A549 (cell line): ENCODE data around the gene PPP2R2C. TPM values are rescaled to one million over a fixed set of nuclear protein-coding genes. Genes with fewer than 3 reads are reported as not detected.

Experiments
- ATAC-seq, 2 experiments: fragments of 200-7000 bp in 1 of 2; fragments of >200 bp in 1 of 2; cut with Nextera tagmentation in 1 of 2; cut with Tn5 transposase in 1 of 2; 3 replicates each; pipeline versions ENCODE4 v1.8.0 to v1.9.1; 2018 to 2020; ENCODE audit warnings: mild to moderate bottlenecking in 1 of 2, moderate library complexity in 1 of 2
- CTCF ChIA-PET: fragments of 300-600 bp; sonication (Branson Sonifier 250); formaldehyde crosslinking; extraction: SDS; loops from one replicate; lab custom pipeline; 2021; ENCODE audit warnings: antibody characterized with exemption, inconsistent platforms; lab: Yijun Ruan, JAX
- POLR2A ChIA-PET: fragments of 350-600 bp; formaldehyde crosslinking; extraction: SDS; loops from one replicate; lab custom pipeline; 2021; ENCODE audit warnings: antibody characterized with exemption, inconsistent platforms; lab: Yijun Ruan, JAX
- DNase-seq, 2 experiments: peaks; one replicate each; pipeline versions ENCODE4 v3.0.0 to v3.0.0-alpha.2; 2011 to 2016; ENCODE audit warnings: low read depth in 1 of 2, low spot score in 1 of 2
- FAIRE-seq: peaks from 2 replicates; lab custom pipeline; 2011; peaks lifted over from hg19 to GRCh38; lab: Jason Lieb, UNC
- H3K27ac ChIP-seq, 2 experiments: fragments of >200 bp; sonication (Bioruptor Twin); formaldehyde crosslinking; 3 replicates each; pipeline ENCODE4 v1.5.1; 2016 to 2017
- H3K4me1 ChIP-seq: fragments of >200 bp; sonication (Bioruptor Twin); formaldehyde crosslinking; 3 replicates; pipeline ENCODE4 v1.6.1; 2016
- H3K4me2 ChIP-seq: fragments of >200 bp; sonication (Bioruptor Twin); formaldehyde crosslinking; 3 replicates; pipeline ENCODE4 v1.6.1; 2016
- H3K4me3 ChIP-seq: fragments of >200 bp; sonication (Bioruptor Twin); formaldehyde crosslinking; 3 replicates; pipeline ENCODE4 v1.5.1; 2016
- H3K9me3 ChIP-seq: fragments of >200 bp; sonication (Bioruptor Twin); formaldehyde crosslinking; 3 replicates; pipeline ENCODE4 v1.6.1; 2016
- BCL3 ChIP-seq: fragments of >200 bp; sonication (Bioruptor Twin); formaldehyde crosslinking; IDR thresholded peaks from 3 replicates; pipeline ENCODE4 v1.6.1; 2016
- CBX2 ChIP-seq: fragments of 200-600 bp; sonication (generic); IDR thresholded peaks from 2 replicates; pipeline ENCODE4 v1.6.1; 2016; ENCODE audit warnings: low read depth, mild to moderate bottlenecking, borderline replicate concordance
- CBX8 ChIP-seq: fragments of 200-600 bp; sonication (generic); IDR thresholded peaks from 2 replicates; pipeline ENCODE4 v1.6.1; 2016
- EHMT2 ChIP-seq: fragments of 200-600 bp; sonication (generic); IDR thresholded peaks from 2 replicates; pipeline ENCODE4 v1.6.1; 2016; ENCODE audit warnings: antibody characterized with exemption, low read depth, mild to moderate bottlenecking, moderate library complexity
- EP300 ChIP-seq, 2 experiments: fragments of >200 bp; sonication (Bioruptor Twin); formaldehyde crosslinking; IDR thresholded peaks; 2 replicates in 1 of 2; 3 replicates in 1 of 2; pipeline ENCODE4 v1.6.1; 2016 to 2017
- FOSB ChIP-seq: fragments of 250-450 bp; sonication (Bioruptor Pico); IDR thresholded peaks from 2 replicates; pipeline ENCODE4 v1.5.0; 2020; ENCODE audit warnings: mild to moderate bottlenecking, moderate library complexity
- FOXS1 ChIP-seq: fragments of 250-450 bp; sonication (Bioruptor Pico); IDR thresholded peaks from 2 replicates; pipeline ENCODE4 v1.5.0; 2020; ENCODE audit warnings: mild to moderate bottlenecking, moderate library complexity
- GATA3 ChIP-seq: IDR thresholded peaks from 2 replicates; pipeline ENCODE4 v1.6.1; 2012; ENCODE audit warnings: borderline replicate concordance
- HDAC2 ChIP-seq: fragments of 200-600 bp; sonication (generic); IDR thresholded peaks from 2 replicates; pipeline ENCODE4 v1.6.1; 2016
- HEYL ChIP-seq: fragments of 250-450 bp; sonication (Bioruptor Pico); IDR thresholded peaks from 2 replicates; pipeline ENCODE4 v1.8.0; 2021; ENCODE audit warnings: mild to moderate bottlenecking, moderate library complexity
- MAFK ChIP-seq: fragments of 450-650 bp; IDR thresholded peaks from 2 replicates; pipeline ENCODE4 v1.6.1; 2014; ENCODE audit not compliant: partially characterized antibody
- MAX ChIP-seq: IDR thresholded peaks from 2 replicates; pipeline ENCODE4 v1.6.1; 2012
- NFE2L2 ChIP-seq: fragments of 150-350 bp; conservative IDR thresholded peaks from 2 replicates; pipeline ENCODE4 v1.6.1; 2014; ENCODE audit warnings: low read length
- PHF8 ChIP-seq: fragments of 200-600 bp; sonication (generic); IDR thresholded peaks from 2 replicates; pipeline ENCODE4 v1.6.1; 2016; ENCODE audit warnings: low read depth, mild to moderate bottlenecking, antibody characterized with exemption, moderate library complexity, borderline replicate concordance
- POLR2A ChIP-seq: IDR thresholded peaks from 2 replicates; pipeline ENCODE4 v1.6.1; 2012; ENCODE audit warnings: mild to moderate bottlenecking, low read length
- RAD21 ChIP-seq, 2 experiments: fragments of >200 bp in 1 of 2; sonication (Bioruptor Twin) in 1 of 2; formaldehyde crosslinking in 1 of 2; IDR thresholded peaks in 1 of 2; conservative IDR thresholded peaks in 1 of 2; 2 replicates in 1 of 2; 3 replicates in 1 of 2; pipeline ENCODE4 v1.6.1; 2012 to 2018; ENCODE audit warnings: inconsistent platforms in 1 of 2
- RCOR1 ChIP-seq: fragments of 150-350 bp; IDR thresholded peaks from 2 replicates; pipeline ENCODE4 v1.6.1; 2014; ENCODE audit warnings: antibody characterized with exemption, low read length, low read depth
- RNF2 ChIP-seq: fragments of 200-600 bp; sonication (generic); IDR thresholded peaks from 2 replicates; pipeline ENCODE4 v1.6.1; 2016; ENCODE audit warnings: low read depth, mild to moderate bottlenecking, antibody characterized with exemption, moderate library complexity, borderline replicate concordance
- TP53 ChIP-seq: fragments of 250-450 bp; sonication (Bioruptor Pico); IDR thresholded peaks from 2 replicates; pipeline ENCODE4 v1.5.0; 2021; ENCODE audit warnings: mild to moderate bottlenecking, moderate library complexity
- USF2 ChIP-seq: fragments of 450-650 bp; IDR thresholded peaks from 2 replicates; pipeline ENCODE4 v1.6.1; 2014; ENCODE audit warnings: antibody characterized with exemption
- ZFP36 ChIP-seq: fragments of 450-650 bp; IDR thresholded peaks from 2 replicates; pipeline ENCODE4 v1.6.1; 2014; ENCODE audit warnings: borderline replicate concordance; ENCODE audit not compliant: partially characterized antibody
- ZNF302 ChIP-seq: fragments of 250-450 bp; sonication (Bioruptor Pico); IDR thresholded peaks from 2 replicates; pipeline ENCODE4 v1.9.0; 2021; ENCODE audit warnings: inconsistent platforms, mild to moderate bottlenecking, moderate library complexity
- ZSCAN20 ChIP-seq: fragments of 250-450 bp; sonication (Bioruptor Pico); IDR thresholded peaks from 2 replicates; pipeline ENCODE4 v1.8.0; 2022; ENCODE audit warnings: mild to moderate bottlenecking, moderate library complexity
- WGBS: methylation state at CpG from one replicate; pipeline ENCODE4 v1.1.6; 2017; ENCODE audit errors: missing lambda C conversion rate; 5-methylcytosine and 5-hydroxymethylcytosine counted together
- polyA plus RNA-seq, 4 experiments: library from polyadenylated mRNA; depleted of rRNA in 3 of 4; stranded (reverse); fragments of >200 nt; fragmentation: RNase III in 1 of 4; extraction: RNeasy Plus Mini Kit Qiagen cat#74134 plus additional on column Dnase treatment in 1 of 4; gene quantifications; 2 replicates in 3 of 4; 3 replicates in 1 of 4; pipeline ENCODE4 v1.2.3, GENCODE V29; 2011 to 2017

Gene PPP2R2C
- polyA plus RNA-seq, 2 of the 4 experiments (the other 2 are of a cell fraction): 23.9 to 29.4 TPM

GRCh38 chr4:6430927-6431326 lies 41.5 kb downstream of the PPP2R2C start:
- WGBS: 81% methylated on average over 4 of the region's 4 CpGs

GRCh38 chr4:6427439-6428090 lies 44.8 kb downstream of the PPP2R2C start:
- DNase-seq: no peak
- no peak overlapping the region for H3K4me3 ChIP-seq
- 83% methylated on average over 5 of the region's 5 CpGs for WGBS
- H3K9me3 ChIP-seq: no peaks in the 10 kb centered on the region
- no peak overlapping the region for H3K4me2 ChIP-seq
- CTCF ChIA-PET: interaction anchor here (1.2 kb wide), 1 partner anchor 100 kb away, joined by 3 read pairs; no protein-coding TSS in a partner anchor
- no peak; a peak in 1 of 6 replicates for ATAC-seq
- TF ChIP-seq HDAC2: no peak
- no peak for TF ChIP-seq RCOR1
- TF ChIP-seq GATA3: no peak
- TF ChIP-seq FOSB (CRISPR knock-in tag): no peak
- TF ChIP-seq MAX: no peak
- no peak for TF ChIP-seq USF2
- no peak for TF ChIP-seq RNF2
- TF ChIP-seq FOXS1 (CRISPR knock-in tag): no peak
- no peak for TF ChIP-seq POLR2A
- no peak for TF ChIP-seq EP300 (IDR thresholded peaks at IDR 0.05)
- TF ChIP-seq CBX8: no peak
- TF ChIP-seq TP53 (CRISPR knock-in tag): no peak
- TF ChIP-seq HEYL (CRISPR knock-in tag): no peak
- TF ChIP-seq CBX2: no peak
- no peak for TF ChIP-seq ZSCAN20 (CRISPR knock-in tag)
- no peak for TF ChIP-seq MAFK
- TF ChIP-seq PHF8: no peak
- H3K27ac ChIP-seq: no peak overlapping the region
- FAIRE-seq: no peak
- H3K4me1 ChIP-seq: no peaks in the 10 kb centered on the region
- POLR2A ChIA-PET: no interaction called here

More at GRCh38 chr4:6430927-6431326, 41.5 kb downstream of the PPP2R2C start:
- TF ChIP-seq ZNF302 (no peak), NFE2L2 (no peak), RAD21 (conservative IDR thresholded peaks at IDR 0.05 in 1 of 2, IDR thresholded peaks at IDR 0.05 in 1 of 2) (no peak), EHMT2 (no peak), BCL3 (no peak)
- Histone ChIP-seq H3K4me1 (no peaks in the 10 kb centered on the region), H3K27ac (no peak overlapping the region), H3K4me2 (no peak overlapping the region), H3K9me3 (peaks cover 14% of the 10 kb centered on the region; the same call in 2 of the 3 replicates), H3K4me3 (no peak overlapping the region)
- POLR2A ChIA-PET: no interaction called here
- CTCF ChIA-PET: no interaction called here
- FAIRE-seq (no peak), DNase-seq (no peak), ATAC-seq (no peak)

- Histone ChIP-seq H3K9me3 (no peaks in the 10 kb centered on the region), H3K4me2 (no peak overlapping the region), H3K4me3 (no peak overlapping the region), H3K27ac (no peak overlapping the region), H3K4me1 (no peaks in the 10 kb centered on the region)
- ChIA-PET CTCF (interaction anchor here (1.2 kb wide), 1 partner anchor 99 kb away, joined by 3 read pairs; no protein-coding TSS in a partner anchor), POLR2A (no interaction called here)
- 84% methylated on average over 10 of the region's 13 CpGs for WGBS
- DNase-seq (no peak), ATAC-seq (no peak), FAIRE-seq (no peak)
- TF ChIP-seq GATA3 (no peak), HEYL (CRISPR knock-in tag) (no peak), HDAC2 (no peak), ZFP36 (no peak)
Measured at GRCh38 chr4:6426571-6427438, 45.6 kb downstream of the PPP2R2C start.
